ENCODE data around the gene ADARB2. TPM values are rescaled to one million over a fixed set of nuclear protein-coding genes. Genes with fewer than 3 reads are reported as not detected.
"Not testable (repeated sequence)": the region's sequence is repeated elsewhere in the genome, so short reads cannot be mapped to it uniquely, and the experiment has no call there.

Gene ADARB2
- total RNA-seq, 8 experiments from 2014 or later, result 0.13 to 2.6 (median 1.5) TPM

GRCh38 chr10:1626835-1627234 lies 110.5 kb downstream of the ADARB2 start:
- Histone ChIP-seq H3K4me1 (replicated peaks in 1 of 2) (peaks cover 10 to 19% of the 10 kb centered on the region in 2 donors), H3K27ac (no peak overlapping the region), H3K4me3 (no peak overlapping the region)
- in situ Hi-C loops (cut with MboI; ENCODE audit: low pct_unique_long_range_greater_than_20kb in 2 of 9, low sequenced_read_pairs in 9 of 9, unreplicated experiment in 9 of 9), result no loop called here
- ATAC-seq (replicated peaks in 6 of 8), result no peak
- 18 to 90% (median 60%) methylated on average over 2 to 12 of the region's 16 CpGs; no CpG with 5 or more reads in 4 of the 10 experiments for WGBS, 10 experiments

GRCh38 chr10:1626410-1626809 lies 110.9 kb downstream of the ADARB2 start:
- H3K4me1 ChIP-seq (replicated peaks in 1 of 2), result peaks cover 10 to 19% of the 10 kb centered on the region in 2 donors
- no peak overlapping the region for H3K4me3 ChIP-seq
- no peak for ATAC-seq (replicated peaks in 6 of 8)
- in situ Hi-C loops (cut with MboI; ENCODE audit: low pct_unique_long_range_greater_than_20kb in 2 of 9, low sequenced_read_pairs in 9 of 9, unreplicated experiment in 9 of 9), result no loop called here
- H3K27ac ChIP-seq, result no peak overlapping the region
- 51 to 100% (median 80%) methylated on average over 1 to 15 of the region's 22 CpGs; no CpG with 5 or more reads in 3 of the 10 experiments for WGBS, 10 experiments

- H3K4me3 ChIP-seq, result no peak overlapping the region
- 0 to 20% methylated on average over 1 to 4 of the region's 11 CpGs; no CpG with 5 or more reads in 8 of the 10 experiments for WGBS, 10 experiments
- H3K4me1 ChIP-seq (replicated peaks in 1 of 2), result peaks cover 10 to 19% of the 10 kb centered on the region in 2 donors
- in situ Hi-C loops (cut with MboI; ENCODE audit: low pct_unique_long_range_greater_than_20kb in 2 of 9, low sequenced_read_pairs in 9 of 9, unreplicated experiment in 9 of 9), result no loop called here
- ATAC-seq (replicated peaks in 6 of 8), result no peak
- no peak overlapping the region for H3K27ac ChIP-seq
Observed at GRCh38 chr10:1625731-1626130, 111.6 kb downstream of the ADARB2 start.

- H3K4me3 ChIP-seq, result no peak overlapping the region
- WGBS, 10 experiments, result 0 to 100% (median 81%) methylated on average over 1 to 7 of the region's 9 CpGs; no CpG with 5 or more reads in 3 of the 10 experiments
- no peak for ATAC-seq (replicated peaks in 6 of 8)
- H3K27ac ChIP-seq, result no peak overlapping the region
- H3K4me1 ChIP-seq (replicated peaks in 1 of 2), result peaks cover 6 to 15% of the 10 kb centered on the region in 2 donors
- in situ Hi-C loops (cut with MboI; ENCODE audit: low pct_unique_long_range_greater_than_20kb in 2 of 9, low sequenced_read_pairs in 9 of 9, unreplicated experiment in 9 of 9), result no loop called here
Observed at GRCh38 chr10:1625079-1625478, 112.2 kb downstream of the ADARB2 start.

- 4 to 100% (median 85%) methylated on average over 3 to 9 of the region's 12 CpGs; no CpG with 5 or more reads in 3 of the 10 experiments for WGBS, 10 experiments
- in situ Hi-C loops (cut with MboI; ENCODE audit: low pct_unique_long_range_greater_than_20kb in 2 of 9, low sequenced_read_pairs in 9 of 9, unreplicated experiment in 9 of 9), result no loop called here
- Histone ChIP-seq H3K27ac (no peak overlapping the region), H3K4me3 (no peak overlapping the region), H3K4me1 (replicated peaks in 1 of 2) (peaks cover 0 to 6% of the 10 kb centered on the region in 2 donors)
- ATAC-seq (replicated peaks in 6 of 8), result no peak
Observed at GRCh38 chr10:1624240-1624639, 113.1 kb downstream of the ADARB2 start.

GRCh38 chr10:1620803-1621202 lies 116.5 kb downstream of the ADARB2 start:
- no peak overlapping the region for H3K27ac ChIP-seq
- no peak overlapping the region for H3K4me3 ChIP-seq
- no peaks in the 10 kb centered on the region for H3K4me1 ChIP-seq (replicated peaks in 1 of 2)
- in situ Hi-C loops (cut with MboI; ENCODE audit: low pct_unique_long_range_greater_than_20kb in 2 of 9, low sequenced_read_pairs in 9 of 9, unreplicated experiment in 9 of 9), result no loop called here
- no peak for ATAC-seq (replicated peaks in 6 of 8)

- H3K4me3 ChIP-seq; H3K4me1 ChIP-seq (replicated peaks in 1 of 2); in situ Hi-C loops (cut with MboI; ENCODE audit: low pct_unique_long_range_greater_than_20kb in 2 of 9, low sequenced_read_pairs in 9 of 9, unreplicated experiment in 9 of 9); ATAC-seq (replicated peaks in 6 of 8); H3K27ac ChIP-seq: not testable (repeated sequence)
- 0 to 74% (median 32%) methylated on average over 1 to 3 of the region's 13 CpGs; no CpG with 5 or more reads in 1 of the 10 experiments for WGBS, 10 experiments
Observed at GRCh38 chr10:1617376-1618317, 119.7 kb downstream of the ADARB2 start.

GRCh38 chr10:1616701-1617100 lies 120.6 kb downstream of the ADARB2 start:
- H3K4me1 ChIP-seq (replicated peaks in 1 of 2); H3K27ac ChIP-seq; in situ Hi-C loops (cut with MboI; ENCODE audit: low pct_unique_long_range_greater_than_20kb in 2 of 9, low sequenced_read_pairs in 9 of 9, unreplicated experiment in 9 of 9); H3K4me3 ChIP-seq; ATAC-seq (replicated peaks in 6 of 8): not testable (repeated sequence)
- WGBS, 10 experiments, result 0 to 70% methylated on average over 2 of the region's 9 CpGs; no CpG with 5 or more reads in 8 of the 10 experiments

- in situ Hi-C loops (cut with MboI; ENCODE audit: low pct_unique_long_range_greater_than_20kb in 2 of 9, low sequenced_read_pairs in 9 of 9, unreplicated experiment in 9 of 9), result no loop called here
- WGBS, 10 experiments, result 0 to 100% (median 67%) methylated on average over 1 to 6 of the region's 12 CpGs; no CpG with 5 or more reads in 1 of the 10 experiments
- Histone ChIP-seq H3K4me1 (replicated peaks in 1 of 2) (peaks cover 19 to 21% of the 10 kb centered on the region in 2 donors), H3K4me3 (no peak overlapping the region), H3K27ac (no peak overlapping the region)
- ATAC-seq (replicated peaks in 6 of 8), result no peak
Observed at GRCh38 chr10:1615186-1615954, 122.0 kb downstream of the ADARB2 start.

- Histone ChIP-seq H3K4me1 (replicated peaks in 1 of 2) (peaks cover 34 to 40% of the 10 kb centered on the region in 2 donors), H3K4me3 (no peak overlapping the region), H3K27ac (no peak overlapping the region)
- 5 to 89% (median 50%) methylated on average over 1 to 9 of the region's 9 CpGs; no CpG with 5 or more reads in 1 of the 10 experiments for WGBS, 10 experiments
- in situ Hi-C loops (cut with MboI; ENCODE audit: low pct_unique_long_range_greater_than_20kb in 2 of 9, low sequenced_read_pairs in 9 of 9, unreplicated experiment in 9 of 9), result no loop called here
- ATAC-seq (replicated peaks in 6 of 8), result no peak
Observed at GRCh38 chr10:1613511-1613910, 123.8 kb downstream of the ADARB2 start.

GRCh38 chr10:1612908-1613307 lies 124.4 kb downstream of the ADARB2 start:
- no peak for ATAC-seq (replicated peaks in 6 of 8)
- Histone ChIP-seq H3K4me1 (replicated peaks in 1 of 2) (peaks cover 40 to 46% of the 10 kb centered on the region in 2 donors), H3K4me3 (no peak overlapping the region), H3K27ac (no peak overlapping the region)
- WGBS, 10 experiments, result 0 to 70% (median 30%) methylated on average over 2 to 5 of the region's 5 CpGs; no CpG with 5 or more reads in 2 of the 10 experiments
- in situ Hi-C loops (cut with MboI; ENCODE audit: low pct_unique_long_range_greater_than_20kb in 2 of 9, low sequenced_read_pairs in 9 of 9, unreplicated experiment in 9 of 9), result no loop called here

GRCh38 chr10:1611936-1612550 lies 125.3 kb downstream of the ADARB2 start:
- H3K4me1 ChIP-seq (replicated peaks in 1 of 2), result peaks cover 42 to 55% of the 10 kb centered on the region in 2 donors
- H3K27ac ChIP-seq, result no peak overlapping the region
- in situ Hi-C loops (cut with MboI; ENCODE audit: low pct_unique_long_range_greater_than_20kb in 2 of 9, low sequenced_read_pairs in 9 of 9, unreplicated experiment in 9 of 9), result no loop called here
- no peak for ATAC-seq (replicated peaks in 6 of 8)
- 40 to 94% (median 45%) methylated on average over 1 to 9 of the region's 21 CpGs; no CpG with 5 or more reads in 3 of the 10 experiments for WGBS, 10 experiments
- no peak overlapping the region for H3K4me3 ChIP-seq
